DLD1 (cell line): ENCODE results near the gene PPP2R1A.
"Not testable (repeated sequence)": the region's sequence is repeated elsewhere in the genome, so short reads cannot be mapped to it uniquely, and the experiment has no call there.

Experiments
- in situ Hi-C: cut with HindIII; loops from 2 replicates; pipeline ENCODE4 v1.10.0; 2017; ENCODE audit warnings: low sequenced_read_pairs

The PPP2R1A gene

DNA sequence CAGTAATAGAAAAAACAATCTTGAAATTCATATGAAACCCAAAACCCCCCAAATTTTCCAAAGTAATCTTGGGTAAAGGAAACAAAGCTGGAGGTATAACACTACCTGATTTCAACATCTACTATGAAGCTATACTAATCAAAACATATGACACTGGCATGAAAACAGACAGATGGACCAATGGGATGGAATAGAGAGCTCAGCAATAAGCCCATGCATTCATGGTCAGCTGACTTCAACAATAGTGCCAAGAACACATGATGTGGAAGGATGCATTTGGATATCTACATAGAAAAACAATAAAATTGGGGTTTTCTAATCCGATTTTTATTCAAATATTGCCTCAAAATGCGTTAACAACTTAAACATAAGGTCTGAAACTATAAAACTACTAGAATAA, 47.3 kb downstream of the PPP2R1A start:
- in situ Hi-C loops, result no loop called here

DNA sequence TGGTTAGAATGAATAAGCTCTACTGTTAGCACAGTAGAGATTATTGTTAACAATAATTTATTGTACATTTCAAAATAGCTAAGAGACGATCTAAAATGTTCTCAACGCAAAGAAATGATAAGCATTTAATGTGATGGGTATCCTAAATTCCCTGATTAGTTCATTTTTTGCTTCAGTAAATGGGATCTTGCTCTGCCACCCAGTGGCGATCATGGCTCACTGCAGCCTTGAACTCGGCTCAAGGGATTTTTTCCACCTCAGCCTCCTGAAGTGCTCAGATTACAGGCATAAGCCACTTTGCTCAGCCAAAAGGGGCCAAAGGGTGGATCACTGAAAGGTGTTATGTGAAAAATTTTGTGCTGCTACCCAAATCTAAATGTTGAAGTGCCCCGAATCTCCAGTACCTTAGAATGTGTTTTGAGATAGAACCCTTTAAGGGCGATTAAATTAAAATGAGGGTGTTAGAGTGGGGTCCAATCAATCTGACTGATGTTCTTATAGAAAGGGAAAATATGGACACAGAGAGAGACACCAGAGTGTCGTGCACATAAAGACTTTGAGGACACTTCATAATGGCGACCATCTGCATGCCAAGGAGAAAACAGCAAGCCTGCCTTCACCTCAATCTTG, 48.0 kb downstream of the PPP2R1A start:
- in situ Hi-C loops, result no loop called here

DNA sequence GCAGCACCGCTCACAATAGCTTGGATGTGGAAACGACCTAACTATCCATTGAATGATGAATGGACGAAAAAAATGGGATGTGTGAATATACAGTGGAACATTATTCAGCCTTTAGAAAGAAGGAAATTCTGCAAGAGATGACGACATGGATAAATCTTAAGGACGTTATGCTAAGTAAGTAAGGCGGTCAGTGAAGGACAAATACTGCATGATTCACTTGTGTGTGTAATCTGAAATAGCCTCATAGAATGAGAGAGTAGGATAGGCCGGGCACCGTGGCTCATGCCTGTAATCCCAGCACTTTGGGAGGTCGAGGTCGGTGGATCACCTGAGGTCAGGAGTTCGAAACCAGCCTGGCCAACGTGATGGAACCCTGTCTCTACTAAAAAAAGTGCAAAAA, 54.2 kb downstream of the PPP2R1A start:
- in situ Hi-C loops, result no loop called here

DNA sequence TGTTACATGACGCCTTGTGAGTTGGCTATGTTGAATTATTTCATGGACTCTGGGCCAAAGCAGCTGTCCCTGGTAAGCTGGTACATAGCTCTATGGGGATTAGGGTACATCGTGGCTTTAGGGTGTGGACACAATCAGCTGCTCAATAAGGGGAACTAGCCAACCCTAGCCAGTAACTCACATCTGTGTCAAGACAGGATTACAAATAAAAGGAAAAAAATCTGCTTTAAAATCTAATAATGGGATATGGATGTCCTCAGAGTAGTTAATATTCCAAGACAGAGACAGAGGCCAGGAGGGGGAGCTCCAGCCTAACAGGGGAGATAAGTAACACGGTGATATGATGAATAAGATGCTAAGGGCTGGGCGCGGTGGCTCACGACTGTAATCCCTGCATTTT, 58.4 kb downstream of the PPP2R1A start:
- in situ Hi-C loops, result no loop called here

DNA sequence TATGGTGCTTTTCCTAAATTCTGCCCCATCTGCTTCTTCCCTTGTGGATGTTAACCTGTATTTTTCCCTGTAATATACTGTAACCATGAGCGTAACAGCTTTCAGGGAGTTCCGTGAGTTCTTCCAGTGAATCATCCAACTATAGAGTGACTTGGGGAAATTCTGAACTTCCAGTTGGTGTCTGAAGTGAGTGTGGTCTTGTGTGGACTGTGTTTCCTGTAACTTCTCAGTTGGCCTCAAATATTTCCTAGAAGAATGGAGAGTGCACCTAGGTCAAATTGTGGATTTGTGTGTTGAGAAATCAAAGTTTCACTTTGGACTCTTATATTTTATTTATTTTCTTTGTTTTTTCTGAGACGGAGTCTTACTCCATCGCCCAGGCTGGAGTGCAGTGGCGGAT, 68.6 kb downstream of the PPP2R1A start:
- in situ Hi-C loops, result no loop called here

DNA sequence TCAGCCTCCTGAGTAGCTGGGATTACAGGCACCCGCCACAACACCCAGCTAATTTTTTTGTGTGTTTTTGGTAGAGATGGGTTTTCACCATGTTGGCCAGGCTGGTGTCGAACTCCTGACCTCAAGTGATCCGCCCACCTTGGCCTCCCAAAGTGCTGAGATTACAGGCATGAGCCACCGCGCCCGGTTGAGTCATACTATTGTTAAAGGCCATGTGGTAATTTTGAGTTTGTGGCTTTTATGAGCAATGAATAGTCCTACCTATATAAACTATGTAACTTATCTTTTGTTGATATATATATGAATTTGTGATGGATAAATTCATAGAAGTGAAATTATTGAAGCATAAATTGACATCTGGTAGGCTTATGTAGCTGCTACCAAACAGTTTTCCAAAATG, 75.7 kb downstream of the PPP2R1A start:
- in situ Hi-C loops, result not testable (repeated sequence)

DNA sequence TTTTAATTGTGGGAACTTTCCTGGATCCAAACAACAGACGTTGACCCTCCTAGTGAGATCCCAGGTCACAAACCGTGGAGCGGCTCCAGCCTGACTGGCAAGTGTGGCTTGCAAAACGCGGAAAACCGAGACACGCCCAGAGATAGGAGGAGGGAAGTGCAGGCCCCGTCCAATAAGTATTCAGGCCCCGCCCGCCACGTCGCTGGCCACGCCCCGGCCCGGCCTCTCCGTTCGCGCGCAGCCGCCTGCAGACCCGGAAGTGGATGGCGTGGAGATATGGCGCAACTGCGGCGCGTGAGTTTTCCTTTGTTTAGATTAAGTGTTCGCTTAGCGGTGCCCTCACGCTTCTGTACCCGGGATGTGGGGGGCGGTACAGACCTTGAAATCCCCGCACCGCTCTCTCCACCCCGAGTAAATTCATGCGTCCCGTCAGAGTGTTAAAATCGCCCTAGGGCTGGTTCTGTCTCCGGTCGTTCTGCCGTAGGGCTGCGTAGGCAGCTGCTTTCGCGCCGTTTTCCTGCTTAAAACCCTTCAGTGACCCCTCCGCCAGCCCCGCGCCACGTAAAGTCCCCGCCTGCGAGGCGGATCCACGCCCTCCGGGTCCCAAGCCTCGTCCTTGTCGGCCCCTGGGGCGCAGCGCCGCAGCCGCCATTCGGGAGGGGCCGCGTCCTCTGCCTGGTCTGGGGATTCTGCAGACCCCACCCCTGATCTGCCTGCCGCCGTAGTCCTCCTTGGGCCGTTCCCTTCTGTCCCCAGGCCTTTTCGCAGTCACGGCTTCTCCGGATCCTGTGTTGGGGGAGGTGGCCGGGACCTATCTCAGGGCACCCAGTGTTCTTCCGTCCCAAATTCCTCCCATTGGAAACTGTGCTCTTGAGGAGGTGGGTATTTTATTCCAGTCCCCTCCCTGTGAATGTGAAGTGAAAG, 79.7 kb downstream of the PPP2R1A start, which contains the start of gene ZNF766:
Gene ZNF766 (plus strand): TSS at position 250 of the 924 bp plus-strand sequence. CDS start 27 bp downstream, at position 277.
- in situ Hi-C loops, result no loop called here

DNA sequence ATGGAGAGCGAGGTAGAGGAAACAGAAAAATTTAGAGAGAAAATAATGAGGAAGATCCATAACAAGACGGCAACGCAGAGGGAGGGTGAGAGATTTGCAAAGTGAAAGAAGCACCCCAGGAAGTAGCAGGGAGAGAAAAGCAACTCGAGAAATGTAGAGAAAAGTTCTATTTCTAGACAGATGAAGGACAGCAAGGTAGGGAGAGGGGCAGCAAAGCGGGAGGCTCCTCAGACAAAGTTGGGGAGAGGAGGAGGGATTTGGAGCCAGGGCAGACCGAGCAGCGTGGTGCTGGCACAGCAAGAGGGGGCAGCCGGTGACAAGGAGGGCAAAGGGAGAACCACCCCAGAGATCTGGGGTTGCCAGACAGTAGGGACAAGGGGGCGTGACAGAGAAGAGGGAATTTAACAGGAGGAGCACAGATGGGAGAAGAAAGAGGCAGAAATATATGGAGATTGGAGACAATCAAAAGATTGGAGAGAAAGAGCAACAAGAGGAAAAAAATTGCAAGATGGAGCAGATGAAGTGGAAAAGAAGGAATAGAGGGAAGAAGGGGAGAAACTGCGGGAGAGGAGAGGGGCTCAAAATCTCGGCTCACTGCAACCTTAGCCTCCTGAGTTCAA, 80.5 kb downstream of the PPP2R1A start:
- in situ Hi-C loops, result no loop called here

DNA sequence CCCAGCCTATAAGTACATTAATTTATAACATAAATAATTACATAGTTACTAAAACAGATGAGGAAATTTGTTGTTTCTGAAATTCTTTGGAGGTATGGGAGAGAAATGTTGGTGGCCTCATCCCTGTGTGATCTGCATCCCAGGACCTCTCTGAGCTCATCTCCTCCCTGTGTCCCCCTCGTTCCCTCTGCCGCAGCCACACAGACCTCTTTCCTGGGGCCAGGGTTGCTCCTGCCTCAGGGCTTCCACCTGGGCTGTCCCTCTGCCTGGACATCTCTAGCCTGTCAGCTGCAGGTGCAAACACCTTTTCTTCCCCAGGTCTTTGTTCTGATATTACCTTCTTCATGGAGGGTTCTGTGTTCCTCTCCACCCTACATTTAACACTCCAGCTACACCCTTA, 83.4 kb downstream of the PPP2R1A start:
- in situ Hi-C loops, result no loop called here

DNA sequence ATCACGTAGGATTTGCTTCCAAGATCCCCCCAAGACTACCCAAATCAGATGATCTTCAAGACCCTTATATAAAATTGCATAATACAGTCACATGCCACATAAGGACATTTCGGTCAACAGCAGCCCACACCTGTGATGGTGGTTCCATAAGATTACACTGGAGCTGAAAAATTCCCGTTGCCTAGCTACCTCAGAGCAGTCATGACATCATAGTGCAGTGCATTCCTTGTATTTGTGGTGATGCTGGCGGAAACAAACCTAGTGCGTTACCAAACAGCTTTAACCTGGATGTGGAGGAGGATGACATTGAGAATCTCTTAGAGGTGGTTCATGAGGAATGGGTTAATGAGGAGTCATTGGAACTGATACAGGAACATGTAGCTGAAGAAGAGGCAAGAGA, 84.3 kb downstream of the PPP2R1A start:
- in situ Hi-C loops, result no loop called here

DNA sequence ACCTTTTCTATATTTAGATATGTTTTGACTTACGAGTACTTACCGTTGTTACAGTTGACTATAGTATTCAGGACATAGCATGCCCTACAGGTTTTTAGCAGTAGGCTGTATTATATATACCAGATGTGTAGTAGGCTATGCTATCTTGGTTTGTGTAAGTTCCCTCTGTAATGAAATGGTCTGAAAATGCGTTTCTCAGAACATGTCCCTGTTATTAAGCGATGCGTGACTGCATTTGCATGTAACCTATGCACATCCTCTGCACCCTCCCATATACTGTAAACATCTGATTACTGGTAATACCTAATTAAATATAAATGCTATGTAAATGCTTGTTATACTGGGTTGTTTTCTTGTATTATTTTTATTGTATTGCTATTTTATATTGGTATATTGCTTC, 86.1 kb downstream of the PPP2R1A start:
- in situ Hi-C loops, result no loop called here

DNA sequence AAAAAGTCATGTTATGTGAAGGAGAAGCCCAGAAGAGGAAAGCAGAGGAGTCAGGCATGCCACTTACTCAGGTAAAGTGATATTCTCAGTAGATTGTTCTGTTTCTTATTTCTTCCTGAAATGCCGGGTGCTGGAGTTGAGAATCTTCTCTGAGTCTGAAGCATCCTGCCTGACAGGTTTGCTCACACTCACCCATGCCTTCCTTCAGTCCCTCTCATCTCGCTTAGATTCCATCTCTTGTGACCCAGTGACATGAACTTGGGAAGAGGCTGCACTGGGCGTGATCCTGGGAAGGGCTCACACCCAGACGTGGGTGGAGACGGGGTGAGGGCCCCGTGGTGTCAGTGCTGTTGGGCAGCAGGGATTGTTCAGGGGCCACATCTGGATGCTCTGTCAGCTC, 87.6 kb downstream of the PPP2R1A start:
- in situ Hi-C loops, result no loop called here
